DOHH2 (cell line): ENCODE data around the gene LRRFIP2.

Source experiments
- H3F3A ChIP-seq: fragments of 200-600 bp; sonication (generic), shearing (Covaris generic); 2 replicates; pipeline ENCODE4 v1.6.0; 2016; ENCODE audit warnings: antibody characterized with exemption, mild to moderate bottlenecking; ENCODE audit not compliant: control insufficient read depth, insufficient read depth
- H3K27ac ChIP-seq: fragments of 200-600 bp; sonication (generic); 2 replicates; pipeline ENCODE4 v1.5.1; 2014; ENCODE audit warnings: low read depth, mild to moderate bottlenecking, low read length, moderate library complexity
- H3K27me3 ChIP-seq: fragments of 200-600 bp; sonication (generic); 2 replicates; pipeline ENCODE4 v1.6.1; 2014; ENCODE audit warnings: mild to moderate bottlenecking, low read length, mixed read lengths; ENCODE audit not compliant: control insufficient read depth
- H3K36me3 ChIP-seq: fragments of 200-600 bp; sonication (generic); 2 replicates; pipeline ENCODE4 v1.6.1; 2014; ENCODE audit warnings: mild to moderate bottlenecking, low read length, moderate library complexity, mixed read lengths; ENCODE audit not compliant: control insufficient read depth
- H3K4me1 ChIP-seq: fragments of 200-600 bp; sonication (generic); 2 replicates; pipeline ENCODE4 v1.6.1; 2014; ENCODE audit warnings: mild to moderate bottlenecking, low read length, mixed read lengths; ENCODE audit not compliant: control insufficient read depth
- H3K4me2 ChIP-seq: fragments of 200-600 bp; sonication (generic); 2 replicates; pipeline ENCODE4 v1.6.0; 2014; ENCODE audit warnings: mild to moderate bottlenecking, low read length, moderate library complexity
- H3K4me3 ChIP-seq: fragments of 200-600 bp; sonication (generic); 2 replicates; pipeline ENCODE4 v1.5.1; 2014; ENCODE audit warnings: mild to moderate bottlenecking, low read length, mixed read lengths
- H3K79me2 ChIP-seq: fragments of 200-600 bp; sonication (generic); 2 replicates; pipeline ENCODE4 v1.6.1; 2014; ENCODE audit warnings: mild to moderate bottlenecking, low read length, mixed read lengths; ENCODE audit not compliant: control insufficient read depth
- H3K9me2 ChIP-seq: fragments of 200-600 bp; sonication (generic); replicated peaks from 2 replicates; pipeline ENCODE4 v1.6.1; 2014; ENCODE audit warnings: mild to moderate bottlenecking, low read length, mixed read lengths; ENCODE audit not compliant: control insufficient read depth
- H3K9me3 ChIP-seq: fragments of 200-600 bp; sonication (generic); 2 replicates; pipeline ENCODE4 v1.6.1; 2014; ENCODE audit warnings: antibody characterized with exemption, low read length, mixed read lengths; ENCODE audit not compliant: control insufficient read depth, insufficient read depth
- H4K20me1 ChIP-seq: fragments of 200-600 bp; sonication (generic); 2 replicates; pipeline ENCODE4 v1.6.0; 2014; ENCODE audit warnings: low read depth, mild to moderate bottlenecking, antibody characterized with exemption, low read length, moderate library complexity; ENCODE audit not compliant: control insufficient read depth, insufficient read depth
- CTCF ChIP-seq: fragments of 200-600 bp; sonication (generic); IDR thresholded peaks from one replicate; pipeline ENCODE4 v1.5.1; 2014; ENCODE audit warnings: antibody characterized with exemption, mild to moderate bottlenecking, low read depth, low read length; ENCODE audit not compliant: poor library complexity, severe bottlenecking
- EZH2phosphoT487 ChIP-seq: fragments of 200-600 bp; sonication (generic); IDR thresholded peaks from 2 replicates; pipeline ENCODE4 v1.6.1; 2017; ENCODE audit warnings: borderline replicate concordance, mild to moderate bottlenecking, antibody characterized with exemption, low read length, moderate library complexity, mixed read lengths

Gene LRRFIP2

GRCh38 chr3:37204314-37204713 lies 29.9 kb upstream of the LRRFIP2 start:
- Histone ChIP-seq H4K20me1 (no peaks in the 10 kb centered on the region), H3F3A (no peaks in the 10 kb centered on the region), H3K4me3 (no peak overlapping the region), H3K36me3 (no peaks in the 10 kb centered on the region), H3K9me2 (no peaks in the 10 kb centered on the region), H3K27ac (no peak overlapping the region), H3K27me3 (no peaks in the 10 kb centered on the region), H3K79me2 (no peaks in the 10 kb centered on the region), H3K9me3 (no peaks in the 10 kb centered on the region), H3K4me2 (no peak overlapping the region), H3K4me1 (no peaks in the 10 kb centered on the region)
- TF ChIP-seq EZH2phosphoT487: no peak
- TF ChIP-seq CTCF: no peak

GRCh38 chr3:37202035-37202434 lies 27.7 kb upstream of the LRRFIP2 start:
- Histone ChIP-seq H3K4me2 (no peak overlapping the region), H3K9me3 (no peaks in the 10 kb centered on the region), H3K36me3 (no peaks in the 10 kb centered on the region)

GRCh38 chr3:37200141-37200540 lies 25.8 kb upstream of the LRRFIP2 start:
- Histone ChIP-seq H3K9me2 (no peaks in the 10 kb centered on the region), H3K4me1 (no peaks in the 10 kb centered on the region), H3K79me2 (no peaks in the 10 kb centered on the region), H3K9me3 (no peaks in the 10 kb centered on the region), H3K27me3 (no peaks in the 10 kb centered on the region; the same call in 1 of the 2 replicates), H3F3A (no peaks in the 10 kb centered on the region), H4K20me1 (no peaks in the 10 kb centered on the region), H3K4me3 (no peak overlapping the region), H3K36me3 (no peaks in the 10 kb centered on the region), H3K4me2 (no peak overlapping the region), H3K27ac (no peak overlapping the region)
- TF ChIP-seq CTCF: no peak
- no peak for TF ChIP-seq EZH2phosphoT487

More at GRCh38 chr3:37202035-37202434, 27.7 kb upstream of the LRRFIP2 start:
- Histone ChIP-seq H3K27ac (no peak overlapping the region), H3F3A (no peaks in the 10 kb centered on the region), H4K20me1 (no peaks in the 10 kb centered on the region), H3K27me3 (no peaks in the 10 kb centered on the region; the same call in 1 of the 2 replicates), H3K9me2 (no peaks in the 10 kb centered on the region), H3K4me3 (no peak overlapping the region), H3K79me2 (no peaks in the 10 kb centered on the region), H3K4me1 (no peaks in the 10 kb centered on the region)
- no peak for TF ChIP-seq CTCF
- TF ChIP-seq EZH2phosphoT487: no peak
